Hematopoietic multipotent progenitor cell treated with erythropoietin and hydrocortisone succinate and interleukin-3 and kit ligand, for 6 days (in vitro differentiated cells): ENCODE measurements around the gene PSMF1.

ENCODE experiments used
- DNase-seq: peaks from one replicate; pipeline ENCODE4 v3.0.0-alpha.2; 2015

The PSMF1 gene

GRCh38 chr20:1118336-1119127 lies at the start of gene PSMF1:
PSMF1 (plus strand) TSS chr20:1118602; CDS start chr20:1118774, 172 bp downstream.
- peak; percentile 97 for DNase-seq

GRCh38 chr20:1072258-1072657 lies 46.1 kb upstream of the PSMF1 start:
- no peak for DNase-seq

GRCh38 chr20:1075616-1076015 lies 42.8 kb upstream of the PSMF1 start:
- DNase-seq, result no peak

- DNase-seq, result no peak
Measured at GRCh38 chr20:1081891-1082290, 36.5 kb upstream of the PSMF1 start.

GRCh38 chr20:1083431-1084080 lies 34.8 kb upstream of the PSMF1 start:
- no peak for DNase-seq

- DNase-seq, result peak; percentile 17
Measured at GRCh38 chr20:1085492-1086276, 32.7 kb upstream of the PSMF1 start.

GRCh38 chr20:1086277-1087213 lies 31.9 kb upstream of the PSMF1 start:
- peak; percentile 4 for DNase-seq

GRCh38 chr20:1087311-1087905 lies 31.0 kb upstream of the PSMF1 start:
- peak; percentile 57 for DNase-seq

- DNase-seq, result no peak
Measured at GRCh38 chr20:1094751-1095150, 23.7 kb upstream of the PSMF1 start.

- DNase-seq, result no peak
Measured at GRCh38 chr20:1101533-1101932, 16.9 kb upstream of the PSMF1 start.

GRCh38 chr20:1102016-1102415 lies 16.4 kb upstream of the PSMF1 start:
- DNase-seq, result no peak

GRCh38 chr20:1103751-1104150 lies 14.7 kb upstream of the PSMF1 start:
- no peak for DNase-seq

- no peak for DNase-seq
Measured at GRCh38 chr20:1105599-1106194, 12.7 kb upstream of the PSMF1 start.

GRCh38 chr20:1107176-1107575 lies 11.2 kb upstream of the PSMF1 start:
- DNase-seq, result no peak

- DNase-seq, result peak; percentile 77
Measured at GRCh38 chr20:1108437-1108920, 9.9 kb upstream of the PSMF1 start.

GRCh38 chr20:1112908-1113307 lies 5.5 kb upstream of the PSMF1 start:
- DNase-seq, result no peak

GRCh38 chr20:1118004-1118335 lies 432 bp upstream of the PSMF1 start:
- peak; percentile 35 for DNase-seq

GRCh38 chr20:1119128-1119505 lies 715 bp downstream of the PSMF1 start:
- no peak for DNase-seq

GRCh38 chr20:1119524-1119923 lies 1.1 kb downstream of the PSMF1 start:
- DNase-seq, result peak; percentile 15

- DNase-seq, result peak; percentile 87
Measured at GRCh38 chr20:1121429-1121828, 3.0 kb downstream of the PSMF1 start.
